GM23248 (cell line): ENCODE results near the gene AKNA.

Source experiments
- EZH2 ChIP-seq: fragments of 200-600 bp; sonication (generic); IDR thresholded peaks from 2 replicates; pipeline ENCODE4 v1.6.1; 2018; ENCODE audit warnings: antibody characterized with exemption, mild to moderate bottlenecking; ENCODE audit not compliant: insufficient read depth, poor library complexity, severe bottlenecking
- EZH2phosphoT487 ChIP-seq: fragments of 200-600 bp; sonication (generic); IDR thresholded peaks from 2 replicates; pipeline ENCODE4 v1.6.1; 2018; ENCODE audit warnings: antibody characterized with exemption, moderate library complexity, mild to moderate bottlenecking, low read depth; ENCODE audit not compliant: insufficient read depth

DNA sequence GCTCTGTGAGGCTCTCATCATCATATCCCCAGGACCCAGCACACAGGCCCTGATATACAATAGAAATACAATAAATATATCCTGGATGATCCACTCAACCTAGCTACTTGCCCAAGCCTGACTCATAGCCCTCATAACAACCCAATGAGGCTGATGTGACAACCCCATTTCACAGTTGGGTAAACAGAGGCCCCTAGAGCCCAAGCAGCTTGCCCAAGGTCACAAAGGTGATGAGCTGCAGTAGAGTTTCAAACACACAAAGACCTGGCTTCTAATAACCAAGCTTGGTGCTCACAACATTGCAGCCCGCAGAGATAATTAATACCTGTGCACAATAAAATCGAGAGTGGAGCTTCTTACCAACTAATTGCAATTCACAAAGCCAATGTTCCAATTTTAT, 3.2 kb upstream of the AKNA start:
- no peak for TF ChIP-seq EZH2
- TF ChIP-seq EZH2phosphoT487, result no peak
